DLD1 (cell line): ENCODE data around the gene CNTF.
"Not testable (repeated sequence)": the region's sequence is repeated elsewhere in the genome, so short reads cannot be mapped to it uniquely, and the experiment has no call there.

Experiments
- in situ Hi-C: cut with HindIII; loops from 2 replicates; pipeline ENCODE4 v1.10.0; 2017; ENCODE audit warnings: low sequenced_read_pairs

The CNTF gene, protein sequence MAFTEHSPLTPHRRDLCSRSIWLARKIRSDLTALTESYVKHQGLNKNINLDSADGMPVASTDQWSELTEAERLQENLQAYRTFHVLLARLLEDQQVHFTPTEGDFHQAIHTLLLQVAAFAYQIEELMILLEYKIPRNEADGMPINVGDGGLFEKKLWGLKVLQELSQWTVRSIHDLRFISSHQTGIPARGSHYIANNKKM

DNA sequence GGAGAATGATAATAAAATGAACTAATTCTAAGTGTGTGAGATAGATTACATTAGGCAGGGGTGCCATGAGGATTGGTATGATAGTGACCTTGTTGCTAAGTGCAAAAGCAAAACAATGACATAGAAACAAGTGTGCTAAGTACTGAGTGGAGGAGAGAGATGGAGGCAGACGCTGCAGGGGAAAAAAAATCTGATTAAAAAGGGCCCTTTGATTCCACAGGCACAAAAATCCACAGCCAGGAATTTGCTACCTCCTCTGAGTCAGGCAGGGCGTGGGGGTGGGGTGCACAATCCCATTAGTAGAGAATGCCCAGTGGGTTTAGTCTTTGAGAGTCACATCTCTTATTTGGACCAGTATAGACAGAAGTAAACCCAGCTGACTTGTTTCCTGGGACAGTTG is at the start of gene CNTF:
CNTF (plus strand) TSS at position 322 of the 400 bp plus-strand sequence. CDS start 88 bp downstream, outside the sequence.
- in situ Hi-C loops = no loop called here

DNA sequence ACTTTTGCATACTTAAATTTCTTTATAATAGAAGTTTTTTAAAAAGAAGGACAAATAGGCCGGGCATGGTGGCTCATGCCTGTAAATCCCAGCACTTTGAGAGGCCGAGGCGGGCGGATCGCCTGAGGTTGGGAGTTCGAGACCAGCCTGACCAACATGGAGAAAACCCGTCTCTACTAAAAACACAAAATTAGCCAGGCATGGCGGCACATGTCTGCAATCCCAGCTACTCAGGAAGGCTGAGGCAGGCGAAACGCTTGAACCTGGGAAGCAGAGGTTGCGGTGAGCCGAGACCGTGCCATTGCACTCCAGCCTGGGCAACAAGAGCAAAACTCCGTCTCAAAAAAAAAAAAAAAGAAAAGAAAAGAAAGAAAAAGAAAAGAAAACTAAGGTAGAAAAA is 49.6 kb upstream of the CNTF start:
- in situ Hi-C loops = not testable (repeated sequence)

DNA sequence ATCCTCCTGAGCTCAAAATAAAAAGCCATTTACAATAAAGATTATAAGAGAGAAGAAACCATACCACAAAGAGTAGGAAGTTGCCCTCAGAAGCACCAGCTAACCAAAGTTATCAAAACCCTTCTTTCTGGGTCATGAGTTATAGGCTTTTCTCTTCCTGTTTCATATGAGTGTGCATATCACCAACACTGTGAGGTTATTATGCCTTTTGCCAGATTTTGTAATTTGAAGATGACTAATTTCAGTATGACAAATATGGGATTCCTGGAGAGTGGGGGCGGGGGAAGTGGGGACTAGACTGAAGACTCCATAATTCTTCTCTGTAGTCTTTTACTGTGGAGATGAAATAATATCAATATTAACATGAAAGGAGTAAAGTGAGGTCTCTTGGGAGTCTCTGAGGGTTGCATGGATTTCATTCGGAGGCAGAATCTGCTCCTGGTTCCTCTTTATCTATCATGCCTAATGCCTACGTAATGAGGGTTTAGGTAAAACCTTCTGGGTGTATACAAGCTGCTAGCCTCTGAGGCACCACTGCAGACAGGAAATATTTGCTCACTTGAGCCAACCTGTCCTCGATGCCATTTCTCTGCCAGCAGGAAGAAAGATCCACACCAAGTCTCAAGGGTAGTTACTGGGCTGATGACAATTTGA is 48.9 kb upstream of the CNTF start:
- in situ Hi-C loops = no loop called here

DNA sequence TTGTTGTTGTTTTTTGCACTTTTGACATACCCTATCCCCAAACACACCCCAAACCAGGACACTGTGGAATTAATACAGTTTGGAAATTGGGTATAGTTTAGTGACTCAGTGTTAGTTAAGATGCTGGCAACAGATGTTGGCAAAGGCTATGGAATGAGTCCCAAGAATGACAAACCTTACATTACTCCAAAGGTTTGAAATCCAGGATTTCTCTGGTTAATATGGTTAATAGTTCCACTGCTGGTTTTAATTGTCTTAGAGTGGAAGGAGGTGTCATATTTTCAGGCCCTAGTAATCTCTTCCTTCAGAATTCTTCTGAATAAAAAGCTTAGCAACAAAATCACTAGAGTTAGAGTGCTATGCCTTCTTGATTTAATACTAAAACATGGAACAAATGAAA is 47.6 kb upstream of the CNTF start:
- in situ Hi-C loops = no loop called here

DNA sequence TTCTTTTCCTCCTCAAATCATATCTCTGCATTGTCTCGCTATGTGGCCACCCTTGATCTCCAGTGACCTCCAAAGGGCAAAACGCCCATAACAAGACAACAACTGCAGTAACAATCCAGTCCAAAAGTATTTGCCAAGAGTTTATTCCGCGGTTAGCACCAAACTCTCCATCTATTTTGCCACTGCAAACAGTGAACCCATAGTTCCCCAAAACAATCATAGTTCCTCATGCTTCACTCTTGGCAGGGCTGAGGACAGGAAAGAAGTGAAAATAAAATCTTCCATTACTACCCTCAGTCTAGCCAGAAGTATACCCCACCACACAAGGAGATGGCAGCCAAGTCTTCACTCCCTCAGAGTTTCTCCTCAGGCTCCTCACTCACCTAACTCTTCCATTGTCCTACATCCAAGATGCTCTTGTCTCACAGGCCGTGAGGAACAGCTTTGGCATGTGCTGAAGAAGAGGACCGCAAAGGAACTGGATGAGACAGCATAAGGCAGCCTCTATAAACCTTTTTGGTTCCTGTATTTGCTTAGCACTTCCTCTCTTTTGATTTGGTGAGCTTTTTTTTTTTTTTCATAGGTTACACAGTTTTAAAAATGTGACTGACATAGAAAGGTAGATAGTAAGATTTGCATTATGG is 47.0 kb upstream of the CNTF start, which contains the start of gene LPXN:
LPXN (minus strand) TSS at position 480 of the 644 bp plus-strand sequence; CDS start at position 396, 84 bp downstream.
- in situ Hi-C loops = no loop called here

DNA sequence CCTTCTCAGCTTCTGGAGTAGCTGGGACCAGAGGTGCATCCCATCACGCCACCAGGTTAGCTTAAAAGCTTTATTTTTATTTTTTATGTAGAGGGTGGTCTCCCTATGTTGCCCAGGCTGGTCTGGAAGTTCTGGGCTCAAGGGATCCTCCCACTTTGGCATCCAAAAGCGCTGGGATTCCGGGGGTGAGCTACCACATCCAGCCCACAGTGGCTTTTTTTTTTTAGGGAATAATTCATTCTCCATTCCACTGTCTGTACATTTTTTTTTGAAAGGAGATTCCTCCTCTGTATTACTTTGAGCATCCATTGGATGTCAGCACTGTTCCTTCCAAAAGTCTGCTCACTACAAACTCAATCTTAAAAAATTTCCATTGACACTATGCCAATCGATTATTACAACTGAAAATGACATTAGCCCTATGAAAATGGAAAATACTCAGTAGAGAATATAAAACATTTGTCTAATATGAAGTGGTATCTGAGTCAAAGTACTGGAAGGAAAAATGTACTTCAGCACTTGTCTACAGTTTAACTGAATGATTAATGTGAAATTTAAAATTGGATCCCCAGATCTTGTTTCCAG is 45.5 kb upstream of the CNTF start:
- in situ Hi-C loops = no loop called here

DNA sequence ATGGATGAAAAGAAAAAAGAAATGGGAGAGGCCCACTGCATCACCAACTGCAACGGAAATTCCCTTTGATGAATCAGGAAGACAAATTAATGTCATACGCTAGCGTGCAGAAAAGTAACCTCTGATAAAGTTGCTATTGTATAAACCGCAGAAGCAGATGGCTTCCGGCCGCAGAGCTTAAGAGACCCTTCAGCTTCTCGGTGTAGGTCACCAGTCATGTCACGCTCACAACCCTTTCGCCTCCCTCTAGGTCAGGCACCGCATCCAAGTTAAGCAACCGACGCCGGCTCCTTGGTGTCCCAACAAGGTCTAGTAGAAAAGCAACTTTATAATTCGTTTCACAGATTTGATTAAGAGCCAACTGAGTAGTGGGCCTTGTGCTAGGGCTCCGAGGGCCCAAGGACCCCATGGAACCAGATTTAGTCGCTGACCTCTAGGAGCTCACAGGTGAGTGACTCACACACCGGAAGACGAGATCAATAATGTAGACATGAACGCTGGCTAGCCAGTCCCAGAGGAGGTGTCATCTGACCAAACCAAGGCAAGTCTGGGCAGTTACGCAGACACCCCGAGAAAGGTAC is 44.8 kb upstream of the CNTF start:
- in situ Hi-C loops = no loop called here

DNA sequence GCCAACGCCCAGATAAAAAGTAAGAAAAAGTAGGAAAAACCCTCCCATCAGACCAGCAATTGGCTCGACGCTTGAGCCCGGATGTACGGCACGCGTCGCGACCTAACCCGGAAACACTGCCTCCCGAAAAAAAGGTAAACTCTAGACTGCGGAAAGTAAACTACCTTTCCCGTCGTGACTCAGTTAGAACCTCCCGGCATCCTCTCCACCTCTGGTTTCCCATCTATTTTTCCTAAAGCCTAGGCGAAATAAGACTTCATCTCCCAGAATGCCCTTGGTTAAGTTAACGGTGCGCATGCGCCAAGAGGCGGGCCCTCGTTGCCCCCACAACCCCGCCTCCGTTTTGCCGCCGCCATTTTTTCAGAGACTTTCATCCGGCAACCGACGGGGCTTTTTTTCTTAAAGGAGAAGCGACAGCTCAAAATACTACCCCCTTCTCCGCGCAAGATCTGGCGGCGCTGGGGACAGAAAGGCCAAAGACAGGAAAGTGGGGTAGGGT is 44.3 kb upstream of the CNTF start:
- in situ Hi-C loops = no loop called here

DNA sequence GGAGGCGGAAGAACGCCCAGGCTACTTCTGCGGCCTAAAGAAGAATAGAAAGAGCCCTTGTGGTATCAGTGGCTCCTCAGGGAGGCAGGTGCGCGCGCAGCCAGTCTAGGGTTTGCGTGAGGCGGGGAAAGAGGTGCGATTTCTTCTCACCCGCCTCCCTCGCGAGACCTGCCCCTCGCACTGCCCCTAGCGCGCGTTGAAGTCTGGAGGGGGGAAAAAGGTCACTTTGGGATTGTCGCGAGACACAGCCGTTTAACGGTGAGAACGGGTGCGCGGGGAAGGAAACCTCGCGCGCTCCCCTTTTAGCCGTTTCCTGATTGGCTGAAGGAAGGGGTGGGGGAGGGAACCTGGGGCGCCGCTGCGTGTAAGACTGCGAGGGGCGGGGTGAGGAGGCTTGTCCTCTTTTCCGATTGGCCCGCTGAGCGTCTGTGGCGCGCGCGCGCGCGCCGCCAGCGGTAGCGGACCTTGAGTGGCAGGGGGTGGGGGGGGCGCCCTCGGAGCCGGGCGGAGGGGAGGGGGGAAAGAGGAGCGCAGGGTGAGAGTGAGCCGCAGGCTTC is 43.8 kb upstream of the CNTF start, which contains the start of gene ZFP91:
ZFP91 (plus strand) TSS at position 429 of the 557 bp plus-strand sequence. CDS start 219 bp downstream, outside the sequence.
- in situ Hi-C loops = no loop called here

DNA sequence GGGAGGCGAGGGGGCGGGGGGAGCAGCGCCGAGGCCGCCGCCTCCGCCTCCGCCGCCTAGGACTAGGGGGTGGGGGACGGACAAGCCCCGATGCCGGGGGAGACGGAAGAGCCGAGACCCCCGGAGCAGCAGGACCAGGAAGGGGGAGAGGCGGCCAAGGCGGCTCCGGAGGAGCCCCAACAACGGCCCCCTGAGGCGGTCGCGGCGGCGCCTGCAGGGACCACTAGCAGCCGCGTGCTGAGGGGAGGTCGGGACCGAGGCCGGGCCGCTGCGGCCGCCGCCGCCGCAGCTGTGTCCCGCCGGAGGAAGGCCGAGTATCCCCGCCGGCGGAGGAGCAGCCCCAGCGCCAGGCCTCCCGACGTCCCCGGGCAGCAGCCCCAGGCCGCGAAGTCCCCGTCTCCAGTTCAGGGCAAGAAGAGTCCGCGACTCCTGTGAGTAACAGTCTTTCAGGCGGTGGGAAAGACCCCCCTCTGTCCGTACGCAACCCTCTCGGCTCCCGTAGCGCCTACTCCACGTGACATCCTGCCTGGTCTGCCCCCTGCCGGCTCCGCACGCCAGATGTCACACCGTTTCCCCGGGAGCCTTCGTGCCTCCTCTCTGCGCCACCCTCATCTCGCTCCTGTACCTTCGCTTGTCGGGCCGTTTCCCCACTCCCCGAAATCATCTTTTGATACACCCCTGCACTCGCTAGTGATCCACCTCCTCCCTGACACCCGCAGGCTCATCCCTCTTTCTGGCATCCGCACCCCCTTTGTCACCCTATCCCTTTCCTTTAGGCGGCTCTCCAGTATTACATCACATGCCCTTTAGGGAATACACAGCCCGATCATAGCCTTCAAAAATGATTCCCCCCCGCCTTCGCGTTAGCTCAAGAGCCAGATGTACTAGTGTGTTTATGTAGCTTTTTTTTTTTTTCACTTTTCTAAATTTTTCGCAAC is 43.0 kb upstream of the CNTF start:
- in situ Hi-C loops = no loop called here

DNA sequence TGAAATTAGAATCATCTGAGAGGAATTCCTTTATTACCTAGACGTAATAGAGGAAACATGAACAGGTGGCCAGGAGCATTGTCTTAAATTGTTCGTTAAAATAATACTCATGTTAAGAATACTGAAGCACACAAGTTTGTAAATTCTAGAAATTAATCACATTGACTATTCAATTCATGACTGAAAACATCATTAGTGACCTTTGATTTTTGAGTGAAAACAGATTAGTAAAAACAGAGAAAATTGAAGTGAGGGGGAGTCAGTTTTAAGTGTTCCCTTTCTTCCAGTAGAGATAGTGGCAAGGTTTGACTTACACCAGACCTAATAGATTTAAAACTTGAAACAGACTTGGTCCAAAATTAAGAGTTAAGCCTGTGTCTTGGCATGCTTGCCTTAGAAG is 42.2 kb upstream of the CNTF start:
- in situ Hi-C loops = no loop called here

DNA sequence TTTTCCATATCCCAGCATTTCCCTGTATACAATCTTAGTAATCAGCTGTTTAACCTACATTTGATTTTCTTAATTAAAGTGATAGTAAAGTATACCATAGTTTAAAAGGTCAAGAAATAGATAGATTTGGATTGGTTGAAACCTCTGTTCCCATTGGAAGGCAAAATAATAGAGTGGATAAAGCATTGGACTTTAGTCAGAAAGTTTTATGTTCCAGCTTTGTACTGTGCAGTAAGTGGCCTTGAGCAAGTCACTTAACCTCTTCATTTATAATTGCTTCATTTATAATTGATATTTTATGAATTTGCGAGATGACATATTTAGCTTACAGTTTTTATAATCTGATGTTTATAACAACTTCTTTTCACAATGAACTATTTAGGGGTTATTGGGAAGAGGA is 40.0 kb upstream of the CNTF start:
- in situ Hi-C loops = no loop called here

DNA sequence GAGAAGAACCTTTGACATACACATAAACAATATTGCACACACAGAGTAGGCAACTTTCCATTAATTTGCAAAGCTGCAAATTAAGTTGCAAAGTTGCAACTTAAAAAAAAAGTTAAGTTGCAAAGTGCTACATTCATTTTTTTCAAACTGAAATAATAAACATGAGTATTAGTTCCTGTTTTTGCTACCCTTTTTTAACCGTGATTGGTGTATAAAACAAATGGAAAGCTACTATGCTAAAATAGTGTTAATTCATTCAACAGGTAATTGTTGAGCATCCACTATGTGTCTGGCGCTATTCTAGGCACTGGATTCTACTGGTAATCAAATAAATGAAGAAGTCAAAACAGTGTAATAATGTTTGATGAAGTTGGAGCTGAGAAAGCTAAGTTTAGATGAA is 35.5 kb upstream of the CNTF start:
- in situ Hi-C loops = no loop called here

DNA sequence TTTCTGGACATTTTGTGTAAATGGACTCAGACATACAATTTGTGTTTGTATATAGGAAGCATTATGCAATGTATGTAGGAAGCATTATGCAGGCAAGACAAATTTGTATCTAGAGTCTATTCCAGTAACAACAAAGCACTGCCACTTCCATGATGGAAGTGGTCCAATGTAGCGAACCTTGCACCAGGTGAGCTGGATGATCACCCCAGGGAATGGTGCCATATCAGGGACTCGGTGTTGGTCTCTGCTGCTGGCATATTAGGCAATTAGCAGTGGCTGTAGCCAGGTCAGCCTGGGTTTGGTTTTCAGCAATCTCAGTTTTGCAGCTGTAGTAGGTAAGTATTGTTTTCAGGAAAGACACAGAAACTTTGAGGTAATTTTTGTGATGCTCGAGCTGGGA is 30.8 kb upstream of the CNTF start:
- in situ Hi-C loops = no loop called here

DNA sequence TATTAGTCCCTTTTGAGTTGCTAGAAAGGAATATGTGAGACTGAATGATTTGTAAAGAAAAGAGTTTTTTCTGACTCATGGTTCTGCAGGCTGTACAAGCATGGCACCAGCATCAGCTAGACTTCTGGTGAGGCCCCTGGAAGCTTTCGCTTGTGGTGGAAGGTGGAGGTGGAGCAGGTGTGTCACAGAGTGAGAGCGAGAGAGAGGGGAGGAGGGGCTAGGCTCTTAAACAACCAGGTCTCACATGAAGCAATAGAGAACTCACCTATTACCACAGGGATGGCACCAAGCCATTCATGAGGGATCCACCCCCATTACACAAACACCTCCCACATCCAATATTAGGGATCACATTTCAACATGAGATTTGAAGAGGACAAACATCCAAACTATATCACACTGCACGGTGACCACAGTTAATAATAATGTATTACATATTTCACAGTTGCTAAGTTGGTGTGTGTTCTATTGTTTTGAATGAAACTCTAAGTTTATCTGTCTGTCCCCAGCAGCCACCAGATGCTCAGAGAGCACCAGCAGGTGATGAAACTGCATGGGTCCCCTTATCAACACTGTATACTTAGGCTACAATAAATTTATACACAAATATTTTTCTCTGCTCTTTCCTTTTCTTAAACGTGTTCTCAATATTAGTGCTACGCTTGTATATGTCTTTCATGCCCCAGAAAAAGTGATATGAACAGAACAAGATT is 29.5 kb upstream of the CNTF start:
- in situ Hi-C loops = no loop called here

DNA sequence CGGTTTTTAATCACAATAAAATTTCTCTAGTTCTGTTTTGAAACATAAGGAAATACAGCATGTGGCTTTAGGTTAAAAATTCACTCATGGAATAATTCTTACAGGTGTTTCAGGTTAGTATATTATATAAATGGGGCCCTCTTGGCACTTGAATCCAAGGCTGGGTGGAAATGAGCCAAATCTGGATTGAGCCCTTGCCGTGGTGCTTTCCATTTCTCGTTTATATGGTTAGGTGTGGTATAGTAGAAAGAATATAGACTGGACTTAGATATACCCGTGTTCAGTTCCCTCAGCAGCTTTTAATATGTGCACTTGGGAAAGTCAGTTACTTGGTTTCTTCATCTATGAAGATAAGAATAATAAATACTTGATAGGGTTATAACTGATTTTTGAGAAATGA is 27.6 kb upstream of the CNTF start:
- in situ Hi-C loops = no loop called here

DNA sequence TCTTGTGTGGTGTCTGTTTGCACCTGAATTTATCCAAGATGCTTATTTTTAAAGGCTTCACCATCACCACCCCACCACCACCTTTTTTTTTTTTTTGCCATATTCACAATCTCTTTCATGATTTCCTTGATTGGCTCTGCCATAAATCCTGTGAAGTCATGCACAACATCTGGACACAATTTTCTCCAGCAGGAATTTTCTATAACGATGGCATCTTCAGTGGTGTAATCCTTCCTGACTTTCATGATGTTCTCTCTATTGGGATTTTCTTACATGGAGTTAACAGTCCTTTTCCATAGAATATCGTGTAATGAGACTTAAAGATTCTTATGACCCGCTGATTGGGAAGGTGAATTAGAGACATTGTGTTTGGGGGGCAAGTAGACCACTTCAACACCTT is 25.8 kb upstream of the CNTF start:
- in situ Hi-C loops = no loop called here

DNA sequence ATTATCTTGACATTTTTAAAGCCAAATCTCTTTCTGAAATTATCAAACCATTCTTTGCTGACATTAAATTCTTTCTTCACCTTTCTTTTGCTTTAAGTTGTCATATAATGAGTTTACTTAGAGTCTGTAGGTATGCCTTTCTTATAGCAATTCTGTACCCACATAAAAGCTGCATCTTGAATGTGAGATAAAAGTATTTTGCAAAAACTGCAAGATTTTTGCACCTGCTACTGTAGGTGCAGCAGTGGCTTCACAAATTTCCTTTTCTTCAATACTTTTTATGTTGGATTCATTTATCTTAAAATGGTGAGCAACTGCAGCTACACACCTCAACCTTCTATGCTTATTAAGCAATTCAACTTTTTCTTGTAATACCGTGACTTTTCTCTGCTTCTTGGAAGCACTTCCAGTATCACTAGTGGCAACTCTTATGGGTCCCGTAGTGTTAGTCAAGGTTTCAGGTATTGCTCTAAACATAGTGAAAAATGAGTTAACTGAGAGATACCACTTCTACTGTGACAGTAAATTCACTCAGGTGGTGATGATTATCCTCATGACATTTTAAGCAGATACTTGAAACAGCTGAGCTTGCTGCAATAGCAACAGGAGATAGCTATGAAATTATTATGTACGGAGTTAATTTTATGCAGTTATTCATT is 24.9 kb upstream of the CNTF start:
- in situ Hi-C loops = no loop called here

DNA sequence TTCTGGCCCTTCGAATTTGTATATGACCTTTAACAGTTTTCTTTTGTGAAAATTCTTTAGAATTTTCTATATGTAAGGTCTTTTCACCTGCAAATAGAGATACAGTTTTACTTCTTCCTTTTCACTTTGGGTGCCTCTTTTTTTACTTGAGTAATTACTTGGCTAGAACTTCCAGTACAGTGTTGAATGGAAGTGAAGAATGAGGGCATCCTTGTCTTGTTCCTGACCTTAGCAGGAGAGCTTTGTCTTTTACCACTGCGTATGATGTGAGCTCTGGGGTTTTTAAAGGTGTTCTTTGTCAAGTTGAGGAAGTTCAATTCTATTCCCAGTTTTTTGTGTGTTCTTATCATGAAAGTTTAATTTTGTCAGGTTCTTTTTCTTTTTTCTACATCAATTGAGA is 22.0 kb upstream of the CNTF start:
- in situ Hi-C loops = no loop called here
